Spinal cord (tissue), 10 donors: ENCODE results near the gene DDIT3. TPM values are rescaled to one million over a fixed set of nuclear protein-coding genes. Genes with fewer than 3 reads are reported as not detected.
"Not testable (repeated sequence)": the region's sequence is repeated elsewhere in the genome, so short reads cannot be mapped to it uniquely, and the experiment has no call there.

ENCODE experiments used
- DNase-seq, 6 donors: peaks; one replicate each; pipeline versions ENCODE4 v3.0.0 to v3.0.0-alpha.2; 2013 to 2015; ENCODE audit warnings: low spot score in 6 of 6, low read depth in 4 of 6
- H3K27ac ChIP-seq: one replicate; pipeline ENCODE4 v1.5.1; 2013; ENCODE audit warnings: low read depth, low read length, control low read depth
- H3K27me3 ChIP-seq: one replicate; pipeline ENCODE4 v1.6.1; 2013; ENCODE audit warnings: low read length; ENCODE audit not compliant: control insufficient read depth, insufficient read depth
- H3K36me3 ChIP-seq: one replicate; pipeline ENCODE4 v1.6.1; 2013; ENCODE audit warnings: low read length; ENCODE audit not compliant: control insufficient read depth, insufficient read depth
- H3K4me1 ChIP-seq: one replicate; pipeline ENCODE4 v1.6.1; 2013; ENCODE audit warnings: low read length; ENCODE audit not compliant: control insufficient read depth, insufficient read depth
- H3K4me3 ChIP-seq: one replicate; pipeline ENCODE4 v1.5.1; 2013; ENCODE audit warnings: low read depth, low read length, control low read depth
- H3K9me3 ChIP-seq: one replicate; pipeline ENCODE4 v1.6.1; 2013; ENCODE audit warnings: low read length; ENCODE audit not compliant: control insufficient read depth, insufficient read depth
- WGBS: methylation state at CpG from one replicate; pipeline ENCODE4 v1.1.5; 2013; ENCODE audit warnings: missing lambda C conversion rate; ENCODE audit not compliant: insufficient coverage; 5-methylcytosine and 5-hydroxymethylcytosine counted together
- polyA plus RNA-seq, 2 donors: library from polyadenylated mRNA; unstranded; fragments of 120-200 nt; gene quantifications; one replicate each; pipeline ENCODE4 v1.2.1, GENCODE V29; 2013; ENCODE audit not compliant: insufficient read length in 2 of 2
- total RNA-seq, 2 donors: library from RNA; depleted of rRNA in 1 of 2; stranded (reverse); fragments of 120-200 nt in 1 of 2; fragments of >200 nt in 1 of 2; gene quantifications; one replicate each; pipeline versions ENCODE4 v1.2.3 to v1.2.4, GENCODE V29; 2013 to 2014
- donor health status: healthy.

DDIT3 gene
- total and polyA plus RNA-seq, 4 donors, result 19.9 to 46.7 (median 27.4) TPM

DNA sequence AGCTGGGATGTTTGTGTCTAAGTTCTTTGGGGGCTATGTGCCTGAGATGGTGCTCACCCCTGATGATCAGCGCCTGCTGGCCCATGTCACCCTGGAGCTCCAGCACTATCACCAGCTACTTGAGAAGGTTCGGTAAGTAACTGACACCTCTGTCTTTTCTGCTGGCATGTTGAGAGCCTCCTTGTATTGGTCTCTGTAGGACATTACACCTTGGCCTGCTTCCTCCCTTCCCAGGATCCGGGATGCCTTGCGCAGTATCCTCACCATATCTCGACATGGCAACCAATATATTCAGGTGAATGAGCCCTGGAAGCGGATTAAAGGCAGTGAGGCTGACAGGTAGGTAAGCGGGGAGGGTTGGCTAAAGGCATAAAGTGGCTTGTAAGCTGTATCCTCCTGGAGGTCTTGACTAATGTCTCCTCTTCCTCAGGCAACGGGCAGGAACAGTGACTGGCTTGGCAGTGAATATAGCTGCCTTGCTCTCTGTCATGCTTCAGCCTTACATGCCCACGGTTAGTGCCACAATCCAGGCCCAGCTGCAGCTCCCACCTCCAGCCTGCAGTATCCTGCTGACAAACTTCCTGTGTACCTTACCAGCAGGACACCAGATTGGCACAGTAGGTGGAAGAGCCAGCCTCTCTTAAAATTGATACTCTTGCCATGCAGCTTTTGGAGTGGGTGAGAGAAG, 5.5 kb downstream of the DDIT3 start:
- Histone ChIP-seq H3K4me3 (no peak overlapping the region), H3K4me1 (peaks cover 14% of the 10 kb centered on the region), H3K27me3 (no peaks in the 10 kb centered on the region), H3K9me3 (no peaks in the 10 kb centered on the region), H3K36me3 (peaks cover 76% of the 10 kb centered on the region), H3K27ac (no peak overlapping the region)
- WGBS, result 97% methylated on average over 6 of the region's 9 CpGs
- DNase-seq, result no peak

DNA sequence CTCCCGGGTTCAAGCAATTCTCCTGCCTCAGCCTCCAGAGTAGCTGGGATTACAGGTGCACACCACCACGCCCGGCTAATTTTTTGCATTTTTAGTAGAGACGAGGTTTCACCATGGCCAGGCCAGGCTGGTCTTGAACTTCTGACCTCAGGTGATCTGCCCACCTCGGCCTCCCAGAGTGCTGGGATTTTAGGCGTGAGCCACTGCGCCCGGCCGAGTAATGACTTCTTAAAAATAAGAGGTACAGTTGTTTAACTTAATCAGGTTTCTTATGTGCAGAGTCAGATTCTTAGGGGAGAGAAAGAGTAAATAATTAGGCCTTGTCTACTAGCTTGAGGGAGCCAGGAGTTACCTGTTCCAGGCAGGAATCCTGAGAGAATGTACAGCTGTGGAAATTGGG, 6.1 kb downstream of the DDIT3 start:
- H3K9me3 ChIP-seq, H3K27ac ChIP-seq, DNase-seq, H3K4me3 ChIP-seq, H3K4me1 ChIP-seq, H3K27me3 ChIP-seq: not testable (repeated sequence)
- WGBS, result 95% methylated on average over 9 of the region's 9 CpGs
- peaks cover 80% of the 10 kb centered on the region for H3K36me3 ChIP-seq

DNA sequence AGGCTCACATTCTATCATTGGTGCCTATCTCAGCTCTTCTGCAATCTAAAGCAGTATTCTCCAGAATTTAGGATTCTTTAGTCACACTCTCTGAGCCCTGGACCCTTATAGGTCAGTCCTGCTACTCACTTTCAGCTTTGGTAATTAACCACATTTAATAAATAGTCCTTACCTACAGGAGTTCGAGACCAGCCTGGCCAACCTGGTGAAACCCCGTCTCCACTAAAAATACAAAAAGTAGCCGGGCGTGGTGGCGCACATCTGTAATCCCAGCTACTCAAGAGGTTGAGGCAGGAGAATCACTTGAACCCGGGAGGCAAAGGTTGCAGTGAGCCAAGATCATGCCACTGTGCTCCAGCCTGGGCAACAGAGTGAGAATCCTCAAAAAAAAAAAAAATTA, 6.6 kb downstream of the DDIT3 start:
- not testable (repeated sequence) for H3K9me3 ChIP-seq, H3K27me3 ChIP-seq, DNase-seq, H3K4me3 ChIP-seq, H3K27ac ChIP-seq, H3K4me1 ChIP-seq
- peaks cover 85% of the 10 kb centered on the region for H3K36me3 ChIP-seq
- 100% methylated on average over 5 of the region's 6 CpGs for WGBS

DNA sequence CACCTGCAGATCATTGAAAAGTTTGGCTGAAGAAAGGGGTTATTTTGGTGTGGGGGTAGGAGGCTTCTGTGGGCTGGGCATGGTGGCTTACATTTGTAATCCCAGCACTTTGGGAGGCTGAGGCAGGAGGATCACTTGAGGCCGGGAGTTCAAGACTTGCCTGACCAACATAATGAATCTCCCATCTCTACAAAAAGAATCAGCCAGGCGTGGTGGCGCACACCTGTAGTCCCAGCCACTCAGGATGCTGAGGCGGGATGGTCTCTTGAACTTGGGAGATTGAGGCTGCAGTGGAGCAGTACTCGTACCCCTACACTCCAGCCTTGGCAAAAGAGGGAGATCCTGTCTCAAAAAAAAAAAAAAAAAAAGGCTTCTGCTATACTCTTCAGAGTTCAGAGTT, 7.0 kb downstream of the DDIT3 start:
- H3K27ac ChIP-seq, result no peak overlapping the region
- no CpG with 5 or more reads among the region's 5 CpGs for WGBS
- no peaks in the 10 kb centered on the region for H3K9me3 ChIP-seq

DNA sequence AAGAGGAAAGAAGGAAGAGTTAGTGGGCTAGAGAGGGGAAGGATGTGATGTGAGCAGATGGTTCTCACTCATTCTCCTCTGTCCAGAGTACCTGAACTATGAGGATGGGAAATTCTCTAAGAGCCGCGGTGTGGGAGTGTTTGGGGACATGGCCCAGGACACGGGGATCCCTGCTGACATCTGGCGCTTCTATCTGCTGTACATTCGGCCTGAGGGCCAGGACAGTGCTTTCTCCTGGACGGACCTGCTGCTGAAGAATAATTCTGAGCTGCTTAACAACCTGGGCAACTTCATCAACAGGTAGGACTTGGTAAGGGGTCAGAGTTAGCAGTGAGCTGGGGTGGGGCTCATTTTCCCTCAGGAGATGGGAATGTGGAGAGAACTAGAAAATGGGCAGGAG, 7.6 kb downstream of the DDIT3 start:
- 91% methylated on average over 6 of the region's 6 CpGs for WGBS
- DNase-seq, result no peak
- no peaks in the 10 kb centered on the region for H3K27me3 ChIP-seq
- H3K4me1 ChIP-seq, result no peaks in the 10 kb centered on the region
- no peaks in the 10 kb centered on the region for H3K9me3 ChIP-seq
- peaks cover 86% of the 10 kb centered on the region for H3K36me3 ChIP-seq
- H3K4me3 ChIP-seq, result no peak overlapping the region
- no peak overlapping the region for H3K27ac ChIP-seq

More for the DNA sequence above, 7.0 kb downstream of the DDIT3 start:
- Histone ChIP-seq H3K4me1 (no peaks in the 10 kb centered on the region), H3K27me3 (no peaks in the 10 kb centered on the region), H3K36me3 (peaks cover 85% of the 10 kb centered on the region), H3K4me3 (no peak overlapping the region)
- no peak for DNase-seq

DNA sequence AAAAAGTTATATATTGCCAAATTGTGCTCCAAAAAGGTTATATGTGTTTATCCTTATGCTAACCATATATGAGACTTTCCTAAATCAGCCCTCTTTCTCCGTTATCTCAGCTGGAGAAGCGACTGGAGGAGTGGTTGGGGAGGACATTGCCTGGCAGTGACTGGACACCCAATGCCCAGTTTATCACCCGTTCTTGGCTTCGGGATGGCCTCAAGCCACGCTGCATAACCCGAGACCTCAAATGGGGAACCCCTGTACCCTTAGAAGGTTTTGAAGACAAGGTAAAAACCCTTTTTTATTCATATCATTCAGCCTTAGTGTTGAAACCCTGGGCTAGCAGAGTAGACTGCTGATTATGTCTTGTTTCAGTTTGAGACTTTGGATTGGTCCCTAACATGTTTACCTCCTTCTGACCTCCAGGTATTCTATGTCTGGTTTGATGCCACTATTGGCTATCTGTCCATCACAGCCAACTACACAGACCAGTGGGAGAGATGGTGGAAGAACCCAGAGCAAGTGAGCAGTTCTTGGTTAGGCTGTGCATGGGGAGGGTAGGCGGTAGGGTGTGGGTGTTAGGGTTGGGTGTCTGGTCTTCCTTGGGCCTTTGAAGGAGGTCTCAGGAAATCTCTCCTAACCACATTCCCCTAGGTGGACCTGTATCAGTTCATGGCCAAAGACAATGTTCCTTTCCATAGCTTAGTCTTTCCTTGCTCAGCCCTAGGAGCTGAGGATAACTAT, 8.6 kb downstream of the DDIT3 start:
- Histone ChIP-seq H3K9me3 (no peaks in the 10 kb centered on the region), H3K36me3 (peaks cover 81% of the 10 kb centered on the region), H3K4me1 (no peaks in the 10 kb centered on the region), H3K27ac (no peak overlapping the region), H3K27me3 (no peaks in the 10 kb centered on the region), H3K4me3 (no peak overlapping the region)
- no CpG with 5 or more reads among the region's 7 CpGs for WGBS
- no peak for DNase-seq

DNA sequence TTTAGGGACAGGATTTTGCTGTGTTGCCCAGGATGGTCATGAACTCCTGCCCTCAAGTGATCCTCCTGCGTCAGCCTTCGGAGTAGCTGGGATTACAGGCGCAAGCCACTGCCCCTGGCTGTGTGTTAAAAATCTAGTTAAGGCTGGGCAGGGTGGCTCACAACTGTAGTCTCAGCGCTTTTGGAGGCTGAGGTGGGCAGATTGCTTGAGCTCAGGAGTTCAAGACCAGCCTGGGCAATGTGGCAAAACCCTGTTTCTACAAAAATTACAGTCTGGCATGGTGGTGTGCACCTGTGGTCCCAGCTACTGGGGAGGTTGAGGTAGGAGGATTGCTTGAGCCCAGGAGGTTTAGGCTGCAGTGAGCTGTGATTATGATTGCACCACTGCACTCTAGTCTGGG, 9.2 kb downstream of the DDIT3 start:
- no peak for DNase-seq
- 93% methylated on average over 4 of the region's 4 CpGs for WGBS
- Histone ChIP-seq H3K4me3 (no peak overlapping the region), H3K27ac (no peak overlapping the region), H3K27me3 (no peaks in the 10 kb centered on the region), H3K36me3 (peaks cover 78% of the 10 kb centered on the region), H3K4me1 (no peaks in the 10 kb centered on the region), H3K9me3 (no peaks in the 10 kb centered on the region)

DNA sequence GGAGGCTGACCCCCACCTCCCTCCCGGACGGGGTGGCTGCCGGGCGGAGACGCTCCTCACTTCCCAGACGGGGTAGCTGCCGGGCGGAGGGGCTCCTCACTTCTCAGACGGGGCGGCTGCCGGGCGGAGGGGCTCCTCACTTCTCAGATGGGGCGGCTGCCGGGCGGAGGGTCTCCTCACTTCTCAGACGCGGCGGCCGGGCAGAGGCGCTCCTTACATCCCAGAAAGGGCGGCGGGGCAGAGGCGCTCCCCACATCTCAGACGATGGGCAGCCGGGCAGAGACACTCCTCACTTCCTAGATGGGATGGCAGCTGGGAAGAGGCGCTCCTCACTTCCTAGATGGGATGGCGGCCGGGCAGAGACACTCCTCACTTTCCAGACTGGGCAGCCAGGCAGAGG, 12.5 kb downstream of the DDIT3 start:
- H3K9me3 ChIP-seq, H3K27ac ChIP-seq, DNase-seq, H3K27me3 ChIP-seq, H3K4me3 ChIP-seq, H3K4me1 ChIP-seq: not testable (repeated sequence)
- peaks cover 82% of the 10 kb centered on the region for H3K36me3 ChIP-seq
- WGBS, result 95% methylated on average over 4 of the region's 28 CpGs

DNA sequence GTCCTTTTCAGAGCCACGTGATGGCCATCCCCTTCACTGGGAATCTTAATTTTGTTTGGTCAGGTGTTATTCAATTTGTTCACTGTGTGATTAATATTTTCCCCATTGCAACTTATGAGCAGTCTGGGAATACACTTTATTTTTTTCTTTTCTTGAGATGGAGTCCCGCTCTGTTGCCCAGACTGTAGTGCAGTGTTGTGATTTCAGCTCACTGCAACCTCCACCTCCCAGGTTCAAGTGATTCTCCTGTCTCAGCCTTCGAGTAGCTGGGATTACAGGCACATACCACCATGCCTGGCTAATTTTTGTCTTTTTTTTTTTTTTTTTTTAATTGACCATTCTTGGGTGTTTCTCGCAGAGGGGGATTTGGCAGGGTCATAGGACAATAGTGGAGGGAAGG, 13.8 kb downstream of the DDIT3 start:
- no CpG with 5 or more reads among the region's 4 CpGs for WGBS
- H3K27ac ChIP-seq, H3K4me1 ChIP-seq, H3K4me3 ChIP-seq, DNase-seq, H3K27me3 ChIP-seq, H3K9me3 ChIP-seq: not testable (repeated sequence)
- peaks cover 81% of the 10 kb centered on the region for H3K36me3 ChIP-seq
